GM13977 (cell line): Measurements from ENCODE around the gene AKIRIN1.
"Not testable (repeated sequence)": the region's sequence is repeated elsewhere in the genome, so short reads cannot be mapped to it uniquely, and the experiment has no call there.

ENCODE experiments used
- DNase-seq: peaks from one replicate; pipeline ENCODE4 v3.0.0; 2012; ENCODE audit warnings: low spot score
- CTCF ChIP-seq: IDR thresholded peaks from 2 replicates; pipeline ENCODE4 v1.5.1; 2012; ENCODE audit warnings: mild to moderate bottlenecking, control low read depth; ENCODE audit not compliant: insufficient read depth; ENCODE audit errors: extremely low read depth, missing control alignments
- in situ Hi-C: fragments of 300-500 bp; cut with MboI; formaldehyde crosslinking; loops from one replicate; pipeline ENCODE4 v1.12.0; 2022; ENCODE audit warnings: low sequenced_read_pairs, low pct_unique_long_range_greater_than_20kb, mixed read lengths, inconsistent platforms; ENCODE audit not compliant: unreplicated experiment

AKIRIN1 gene

GRCh38 chr1:39047374-39048229, 56.5 kb downstream of the AKIRIN1 start:
- in situ Hi-C loops: no loop called here
- TF ChIP-seq CTCF: no peak
- DNase-seq: peak; percentile 49

GRCh38 chr1:39048745-39049370, 57.8 kb downstream of the AKIRIN1 start:
- in situ Hi-C loops: no loop called here
- no peak for DNase-seq
- TF ChIP-seq CTCF: no peak

- in situ Hi-C loops: no loop called here
- DNase-seq: no peak
- TF ChIP-seq CTCF: no peak
Measured at GRCh38 chr1:39050001-39050400, 58.9 kb downstream of the AKIRIN1 start.

GRCh38 chr1:39051193-39051850, 60.2 kb downstream of the AKIRIN1 start:
- in situ Hi-C loops: not testable (repeated sequence)

GRCh38 chr1:39051956-39052355, 60.9 kb downstream of the AKIRIN1 start:
- in situ Hi-C loops: no loop called here

More at GRCh38 chr1:39051193-39051850, 60.2 kb downstream of the AKIRIN1 start:
- not testable (repeated sequence) for DNase-seq

GRCh38 chr1:39055213-39055710, 64.2 kb downstream of the AKIRIN1 start:
- in situ Hi-C loops, DNase-seq: not testable (repeated sequence)

More at GRCh38 chr1:39051956-39052355, 60.9 kb downstream of the AKIRIN1 start:
- no peak for TF ChIP-seq CTCF
- no peak for DNase-seq
